ENCODE measurements around the gene SMIM44.

SMIM44 gene

GRCh38 chr19:3492919-3493318 is 9.7 kb upstream of the SMIM44 start:
- no peak for TF ChIP-seq CTCF (IDR thresholded peaks at IDR 0.05; ENCODE audit: control insufficient read depth, extremely low read depth, insufficient read depth)
- H3K4me3 ChIP-seq (ENCODE audit: low read depth, low read length): no peak overlapping the region
- no peak for DNase-seq (ENCODE audit: low read depth)

DNA sequence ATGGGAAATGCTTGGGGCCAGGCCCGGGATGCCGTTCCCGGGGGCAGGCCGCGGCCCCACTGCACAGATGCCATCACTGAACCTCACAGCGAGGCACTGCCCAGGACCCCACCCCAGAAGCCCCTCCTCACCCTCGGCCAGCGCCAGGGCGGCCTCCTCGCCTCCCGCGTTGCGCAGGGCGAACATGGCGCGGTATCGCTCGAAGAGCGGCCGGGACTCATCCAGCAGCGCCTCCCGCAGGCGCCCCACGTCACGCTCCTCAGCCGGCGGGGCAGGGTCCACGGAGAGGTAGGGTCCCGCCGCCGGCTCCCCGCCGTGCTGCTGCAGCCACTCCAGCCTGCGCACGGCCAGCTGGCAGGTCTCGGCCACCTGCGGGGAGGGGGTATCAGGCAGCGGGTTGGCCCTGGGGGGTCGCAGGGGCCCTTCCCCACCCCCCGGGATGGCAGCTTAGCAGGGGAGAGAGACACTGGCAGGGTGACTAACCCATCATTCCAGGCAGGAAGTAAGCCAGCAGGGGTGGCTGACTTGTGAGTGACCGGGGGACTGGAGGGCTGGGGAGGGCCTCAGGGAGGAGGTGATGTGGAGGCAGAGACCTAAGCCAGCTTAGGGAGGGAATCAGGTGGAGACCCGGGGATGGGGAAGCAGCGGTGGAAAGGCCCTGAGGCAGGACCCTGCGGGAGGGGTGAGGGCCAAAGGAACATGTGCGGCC is 9.0 kb upstream of the SMIM44 start:
- no peak for TF ChIP-seq CTCF (IDR thresholded peaks at IDR 0.05; ENCODE audit: control insufficient read depth, extremely low read depth, insufficient read depth)
- no peak overlapping the region for H3K4me3 ChIP-seq (ENCODE audit: low read depth, low read length)
- no peak for DNase-seq (ENCODE audit: low read depth)

GRCh38 chr19:3491396-3492119 is 8.3 kb upstream of the SMIM44 start:
- no peak for DNase-seq (ENCODE audit: low read depth)
- TF ChIP-seq CTCF (IDR thresholded peaks at IDR 0.05; ENCODE audit: control insufficient read depth, extremely low read depth, insufficient read depth): no peak
- H3K4me3 ChIP-seq (ENCODE audit: low read depth, low read length): no peak overlapping the region

DNA sequence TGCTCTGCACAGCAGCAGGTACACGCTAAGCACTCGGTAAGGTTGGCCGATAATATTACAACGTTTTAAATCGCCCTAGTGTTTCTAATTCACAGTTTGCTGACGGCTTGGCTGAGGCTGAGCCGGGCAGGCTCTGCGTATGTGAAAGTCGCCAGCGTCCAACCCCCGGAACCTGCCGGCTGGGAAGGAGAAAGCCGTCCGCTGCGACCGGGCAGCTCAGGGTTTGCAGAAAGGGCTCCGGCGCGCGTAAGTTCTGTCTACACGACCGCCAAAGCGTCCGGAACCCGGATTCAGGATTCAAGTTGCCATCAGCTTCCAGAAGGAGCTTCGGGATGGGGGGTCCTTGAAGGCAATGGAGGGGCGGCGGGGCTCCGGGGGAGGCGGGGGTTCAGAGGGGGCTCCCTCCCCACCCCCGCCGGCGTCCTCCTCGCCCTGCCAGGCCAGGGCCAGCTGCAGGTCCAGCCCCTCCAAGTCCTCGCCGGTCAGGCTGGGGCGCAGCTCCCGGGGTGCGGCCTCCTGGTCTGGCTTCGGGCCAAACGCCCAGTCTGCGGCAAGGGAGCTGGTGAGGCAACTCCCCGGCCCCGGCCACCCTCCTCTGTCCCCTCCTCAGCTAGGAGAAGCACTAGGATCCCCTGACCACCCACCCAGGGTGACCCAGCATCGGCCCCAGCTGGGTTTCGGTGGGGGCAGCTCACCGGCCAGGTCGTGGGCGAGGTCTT is 575 bp downstream of the SMIM44 start:
- no peak overlapping the region for H3K4me3 ChIP-seq (ENCODE audit: low read depth, low read length)
- TF ChIP-seq CTCF (IDR thresholded peaks at IDR 0.05; ENCODE audit: control insufficient read depth, extremely low read depth, insufficient read depth): no peak
- no peak for DNase-seq (ENCODE audit: low read depth)

- H3K4me3 ChIP-seq (ENCODE audit: low read depth, low read length): no peak overlapping the region
- no peak for DNase-seq (ENCODE audit: low read depth)
- no peak for TF ChIP-seq CTCF (IDR thresholded peaks at IDR 0.05; ENCODE audit: control insufficient read depth, extremely low read depth, insufficient read depth)
These were observed 1.8 kb downstream of the SMIM44 start for GRCh38 chr19:3481241-3482090.

- DNase-seq (ENCODE audit: low read depth): no peak
- no peak within 1 kb of the TSS for H3K4me3 ChIP-seq (ENCODE audit: low read depth, low read length)
- no peak for TF ChIP-seq CTCF (IDR thresholded peaks at IDR 0.05; ENCODE audit: control insufficient read depth, extremely low read depth, insufficient read depth)
These were observed 2.7 kb downstream of the SMIM44 start, which contains the start of gene SMIM24 for GRCh38 chr19:3480383-3481091. SMIM24 (minus strand) TSS chr19:3480525; CDS start chr19:3480463, 62 bp downstream.
